Memory B cell (primary cell): Measurements from ENCODE around the gene ARID5A.
"Not testable (repeated sequence)": the region's sequence is repeated elsewhere in the genome, so short reads cannot be mapped to it uniquely, and the experiment has no call there.

ENCODE experiments used
- ATAC-seq: fragments of 150-1000 bp; cut with Tn5 transposase; 2 replicates; pipeline ENCODE4 v1.10.0; 2021; ENCODE audit warnings: low read depth, mild to moderate bottlenecking, moderate library complexity
- DNase-seq, 2 donors: peaks; one replicate each; pipeline ENCODE4 v3.0.0; 2022; ENCODE audit warnings: low spot score in 2 of 2
- H3K27ac Mint-ChIP-seq: one replicate; pipeline ENCODE4 v1.8.0; 2022; ENCODE audit warnings: mild to moderate bottlenecking, moderate library complexity, mixed read lengths
- H3K27me3 Mint-ChIP-seq: one replicate; pipeline ENCODE4 v1.8.0; 2022; ENCODE audit warnings: mixed read lengths
- H3K36me3 Mint-ChIP-seq: one replicate; pipeline ENCODE4 v1.8.0; 2022; ENCODE audit warnings: mild to moderate bottlenecking, mixed read lengths
- H3K4me1 Mint-ChIP-seq: one replicate; pipeline ENCODE4 v1.8.0; 2022; ENCODE audit warnings: mixed read lengths
- H3K4me3 Mint-ChIP-seq: one replicate; pipeline ENCODE4 v1.8.0; 2022; ENCODE audit warnings: mild to moderate bottlenecking, moderate library complexity, mixed read lengths
- H3K9me3 Mint-ChIP-seq: one replicate; pipeline ENCODE4 v1.8.0; 2022; ENCODE audit warnings: mixed read lengths

ARID5A gene

DNA sequence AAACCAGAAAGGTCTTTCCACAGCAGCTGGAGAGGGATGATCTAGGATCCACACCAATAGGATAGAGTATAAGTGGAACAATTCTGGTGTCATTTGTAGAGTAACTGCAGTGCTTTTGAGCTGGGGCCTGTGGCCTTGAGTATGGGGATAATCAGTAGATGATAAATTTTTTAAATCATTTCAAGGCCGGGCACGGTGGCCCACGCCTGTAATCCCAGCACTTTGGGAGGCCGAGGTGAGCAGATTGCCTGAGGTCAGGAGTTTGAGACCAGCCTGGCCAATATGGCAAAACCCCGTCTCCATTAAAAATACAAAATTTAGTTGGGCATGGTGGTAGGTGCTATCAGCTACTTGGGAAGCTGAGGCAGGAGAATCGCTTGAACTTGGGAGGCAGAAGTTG lies 20.9 kb downstream of the ARID5A start:
- not testable (repeated sequence) for H3K36me3 Mint-ChIP-seq, H3K9me3 Mint-ChIP-seq, DNase-seq, H3K4me1 Mint-ChIP-seq, H3K27ac Mint-ChIP-seq, ATAC-seq, H3K4me3 Mint-ChIP-seq, H3K27me3 Mint-ChIP-seq

DNA sequence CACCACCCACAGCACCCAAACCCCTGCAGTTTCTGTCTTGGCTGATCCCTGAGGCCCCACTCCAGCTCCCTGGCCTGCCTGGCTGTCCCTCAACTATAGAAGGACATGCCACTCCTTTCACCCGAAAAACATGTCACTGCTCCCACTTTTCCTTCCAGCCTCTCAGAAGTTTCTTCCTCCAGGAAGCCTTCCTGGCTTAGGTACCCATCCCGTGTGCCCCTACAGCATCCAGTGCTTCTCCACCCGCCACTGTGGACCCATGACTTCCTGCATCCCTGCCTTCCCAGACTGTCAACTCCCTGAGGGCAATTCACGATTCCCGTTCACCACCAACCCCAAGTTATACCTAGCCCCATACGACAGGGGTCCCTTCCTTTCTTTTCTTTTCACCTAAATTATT lies 21.5 kb downstream of the ARID5A start:
- no peak overlapping the region for H3K4me3 Mint-ChIP-seq
- H3K4me1 Mint-ChIP-seq: peaks cover 2% of the 10 kb centered on the region
- no peak overlapping the region for H3K27ac Mint-ChIP-seq
- H3K9me3 Mint-ChIP-seq: peaks cover 2% of the 10 kb centered on the region
- no peaks in the 10 kb centered on the region for H3K36me3 Mint-ChIP-seq
- ATAC-seq (no peak), DNase-seq (no peak)
- H3K27me3 Mint-ChIP-seq: no peaks in the 10 kb centered on the region

DNA sequence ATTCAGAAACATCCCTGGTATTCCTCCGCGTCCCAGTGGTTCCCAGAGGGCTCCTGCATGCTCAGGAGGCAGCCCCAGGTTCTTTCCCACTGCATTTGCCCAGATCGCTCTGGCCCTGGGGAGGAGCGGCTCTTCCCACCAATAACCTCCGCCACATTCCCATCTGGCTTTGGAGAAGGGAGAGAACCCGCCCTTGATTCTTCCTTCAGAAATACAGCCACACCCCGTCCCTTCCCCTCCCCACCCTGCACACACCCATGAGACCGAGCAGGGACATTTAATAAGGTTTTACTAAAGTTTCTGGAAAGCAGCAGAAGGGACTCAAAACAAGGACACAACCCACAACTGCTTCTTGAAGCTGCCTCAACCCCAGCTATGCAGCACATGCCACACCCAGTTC lies 21.9 kb downstream of the ARID5A start:
- Mint-ChIP-seq H3K4me1 (peaks cover 2% of the 10 kb centered on the region), H3K36me3 (no peaks in the 10 kb centered on the region), H3K27me3 (no peaks in the 10 kb centered on the region), H3K27ac (no peak overlapping the region), H3K9me3 (peaks cover 2% of the 10 kb centered on the region), H3K4me3 (no peak overlapping the region)
- DNase-seq (no peak), ATAC-seq (no peak)

DNA sequence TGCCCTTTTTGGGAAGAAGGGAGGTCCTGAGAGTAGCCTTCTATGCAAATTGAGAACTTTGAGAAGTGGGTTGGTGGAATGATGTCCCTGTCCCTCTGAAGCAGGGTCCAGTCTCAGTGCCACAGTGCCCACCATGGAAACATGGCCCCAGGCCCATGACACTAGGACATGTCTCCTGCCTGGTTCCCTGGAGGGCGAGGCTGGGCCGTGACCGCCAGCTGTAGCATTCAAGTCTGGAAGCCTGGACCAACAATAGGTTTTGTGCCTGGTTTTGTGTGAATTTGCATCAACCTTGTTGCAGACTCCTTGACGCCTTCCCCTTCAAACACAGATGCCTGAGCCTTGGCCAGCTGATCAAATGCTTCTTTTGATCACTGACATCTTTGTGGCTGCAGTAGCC lies 27.5 kb downstream of the ARID5A start:
- Mint-ChIP-seq H3K4me3 (no peak overlapping the region), H3K27ac (no peak overlapping the region), H3K9me3 (peaks cover 2% of the 10 kb centered on the region), H3K4me1 (no peaks in the 10 kb centered on the region), H3K36me3 (no peaks in the 10 kb centered on the region), H3K27me3 (peaks cover 1% of the 10 kb centered on the region)
- ATAC-seq (no peak), DNase-seq (no peak)

DNA sequence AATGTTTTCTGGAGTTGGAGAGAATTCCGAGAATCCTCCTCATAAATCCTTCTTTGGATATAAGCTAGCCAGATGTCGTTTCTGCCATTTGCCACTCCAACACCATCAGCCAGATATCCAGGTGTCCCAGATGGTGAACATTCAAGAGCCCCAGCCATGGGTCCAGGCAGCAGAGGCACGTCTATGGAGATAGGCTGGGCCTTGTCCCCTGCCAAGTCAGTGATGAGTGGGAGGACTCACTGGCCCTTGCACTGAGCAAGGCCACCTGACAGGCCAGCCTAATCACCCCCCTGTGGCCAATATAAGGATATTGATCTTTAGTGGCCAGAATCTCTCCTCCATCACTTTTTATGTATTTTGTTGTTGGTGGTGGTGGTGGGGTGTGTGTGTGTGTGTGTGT lies 28.0 kb downstream of the ARID5A start:
- DNase-seq (no peak), ATAC-seq (no peak)
- no peaks in the 10 kb centered on the region for H3K36me3 Mint-ChIP-seq
- no peaks in the 10 kb centered on the region for H3K4me1 Mint-ChIP-seq
- no peak overlapping the region for H3K27ac Mint-ChIP-seq
- no peak overlapping the region for H3K4me3 Mint-ChIP-seq
- peaks cover 2% of the 10 kb centered on the region for H3K9me3 Mint-ChIP-seq
- peaks cover 2% of the 10 kb centered on the region for H3K27me3 Mint-ChIP-seq

DNA sequence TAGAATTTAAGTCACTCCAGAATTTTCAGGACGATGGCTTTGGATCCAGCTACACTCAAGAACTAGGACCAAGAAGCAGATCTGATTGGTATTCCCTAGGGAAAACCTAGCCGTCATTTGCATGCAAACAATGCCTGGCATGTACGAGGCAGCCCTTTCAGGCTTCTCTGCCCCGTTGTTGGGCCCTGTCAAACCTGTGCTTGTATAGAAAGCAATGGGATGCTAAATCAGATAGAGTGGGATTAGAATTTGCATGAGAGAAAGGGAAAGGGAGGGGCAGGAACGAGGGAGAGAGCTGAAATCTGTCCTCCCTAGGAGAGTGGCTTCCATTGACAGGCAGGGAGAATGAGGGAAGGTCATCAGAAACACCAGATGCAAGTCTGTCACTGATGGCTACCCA lies 28.6 kb downstream of the ARID5A start:
- ATAC-seq (no peak), DNase-seq (no peak)
- Mint-ChIP-seq H3K36me3 (no peaks in the 10 kb centered on the region), H3K4me1 (no peaks in the 10 kb centered on the region), H3K4me3 (no peak overlapping the region), H3K27ac (no peak overlapping the region), H3K9me3 (peaks cover 2% of the 10 kb centered on the region), H3K27me3 (peaks cover 3% of the 10 kb centered on the region)

DNA sequence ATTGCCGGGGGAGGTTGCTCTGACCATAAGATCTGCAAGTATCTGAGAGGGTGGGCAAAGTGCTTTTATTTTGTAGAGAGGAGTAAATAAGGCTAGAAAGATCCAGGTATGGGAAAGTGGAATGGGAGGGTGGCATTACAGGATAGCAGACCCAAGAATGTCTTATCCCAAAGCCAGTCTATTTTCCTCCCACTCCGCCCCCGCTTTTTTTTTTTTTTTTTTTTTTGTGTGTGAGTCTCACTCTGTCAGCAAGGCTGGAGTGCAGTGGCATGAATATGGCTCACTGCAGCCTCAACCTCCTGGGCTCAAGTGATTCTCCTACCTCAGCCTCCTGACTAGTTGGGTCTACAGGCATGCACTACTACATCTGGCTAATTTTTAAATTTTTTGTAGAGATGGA lies 31.5 kb downstream of the ARID5A start:
- no peak for DNase-seq
- no peaks in the 10 kb centered on the region for H3K4me1 Mint-ChIP-seq
- peaks cover 6% of the 10 kb centered on the region for H3K36me3 Mint-ChIP-seq
- H3K27me3 Mint-ChIP-seq: peaks cover 3% of the 10 kb centered on the region
- no peak for ATAC-seq
- no peak overlapping the region for H3K4me3 Mint-ChIP-seq
- no peaks in the 10 kb centered on the region for H3K9me3 Mint-ChIP-seq
- no peak overlapping the region for H3K27ac Mint-ChIP-seq

DNA sequence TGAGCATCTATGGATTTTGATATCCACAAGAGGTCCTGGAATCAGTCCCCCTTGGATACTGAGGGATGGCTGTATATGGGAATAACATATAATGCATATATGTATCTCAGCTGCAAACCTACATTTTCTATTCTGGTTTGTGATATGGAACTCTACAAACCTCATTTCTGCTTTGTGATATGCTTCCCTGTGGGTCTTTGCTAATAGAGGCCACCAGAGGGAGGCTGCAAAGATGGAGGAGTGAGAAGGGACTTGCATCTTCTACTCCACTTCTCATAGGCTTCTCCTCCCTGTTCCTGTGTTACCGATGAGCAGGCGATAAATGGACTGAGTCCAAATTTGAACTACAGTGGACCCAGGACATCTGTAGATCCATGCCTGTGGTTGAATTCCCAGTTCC lies 37.8 kb downstream of the ARID5A start:
- Mint-ChIP-seq H3K27ac (no peak overlapping the region), H3K4me1 (no peaks in the 10 kb centered on the region), H3K27me3 (peaks cover 1% of the 10 kb centered on the region), H3K36me3 (peaks cover 7% of the 10 kb centered on the region), H3K4me3 (no peak overlapping the region), H3K9me3 (no peaks in the 10 kb centered on the region)
- no peak for ATAC-seq
- DNase-seq: no peak

DNA sequence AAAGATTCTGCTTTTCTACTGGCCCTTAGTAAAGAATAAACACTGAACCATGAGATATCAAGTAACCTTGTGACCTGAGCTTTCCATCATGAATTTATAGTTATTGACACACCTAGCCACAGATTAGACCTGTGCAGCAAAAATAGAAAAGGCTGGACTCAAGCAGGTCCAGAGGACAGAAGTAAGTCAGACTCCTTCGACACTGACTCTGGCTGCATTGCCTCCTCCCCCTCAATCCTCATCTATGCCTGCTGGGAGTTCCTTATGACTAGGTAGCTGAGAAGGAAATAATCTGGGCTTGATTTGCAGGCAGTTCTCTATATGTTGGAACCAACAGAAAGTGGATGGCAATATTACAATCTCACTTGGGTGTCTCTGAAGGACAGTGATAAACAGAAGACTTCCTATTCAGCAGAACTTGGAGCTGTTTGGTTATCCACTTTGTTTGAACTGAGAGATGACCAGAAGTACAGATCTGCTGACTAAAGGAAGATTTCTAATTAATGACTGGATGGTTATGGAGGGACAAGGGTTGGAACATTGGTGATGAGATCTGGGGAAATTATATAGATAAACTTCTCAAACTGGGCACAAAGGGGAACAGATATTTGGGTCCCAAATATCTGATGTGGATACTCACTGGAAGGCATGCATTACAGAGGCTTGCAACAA lies 39.4 kb downstream of the ARID5A start:
- Mint-ChIP-seq H3K36me3 (peaks cover 7% of the 10 kb centered on the region), H3K4me1 (no peaks in the 10 kb centered on the region), H3K4me3 (no peak overlapping the region), H3K27ac (no peak overlapping the region), H3K9me3 (no peaks in the 10 kb centered on the region), H3K27me3 (no peaks in the 10 kb centered on the region)
- DNase-seq: no peak
- no peak for ATAC-seq

DNA sequence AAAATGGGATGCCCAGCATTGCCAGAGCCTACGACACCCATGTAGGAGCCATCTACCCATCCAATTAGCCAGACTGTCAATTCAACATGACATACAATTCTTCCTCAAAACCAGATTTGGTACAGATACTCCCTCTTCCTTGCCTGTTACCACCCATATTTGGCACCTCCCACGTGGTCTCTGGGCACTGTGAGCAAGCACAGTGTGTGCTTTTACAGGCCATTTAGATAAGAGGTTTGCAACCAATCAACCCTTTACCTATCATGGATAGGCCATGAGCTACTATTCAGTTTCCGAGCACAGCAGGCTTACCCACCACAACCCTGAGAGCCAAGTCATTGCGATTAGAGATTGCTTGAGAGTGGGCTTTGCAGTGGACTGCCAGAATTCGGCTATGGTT lies 40.9 kb downstream of the ARID5A start:
- H3K27me3 Mint-ChIP-seq: no peaks in the 10 kb centered on the region
- DNase-seq (no peak), ATAC-seq (no peak)
- no peaks in the 10 kb centered on the region for H3K9me3 Mint-ChIP-seq
- no peak overlapping the region for H3K4me3 Mint-ChIP-seq
- peaks cover 7% of the 10 kb centered on the region for H3K36me3 Mint-ChIP-seq
- H3K4me1 Mint-ChIP-seq: no peaks in the 10 kb centered on the region
- H3K27ac Mint-ChIP-seq: no peak overlapping the region

DNA sequence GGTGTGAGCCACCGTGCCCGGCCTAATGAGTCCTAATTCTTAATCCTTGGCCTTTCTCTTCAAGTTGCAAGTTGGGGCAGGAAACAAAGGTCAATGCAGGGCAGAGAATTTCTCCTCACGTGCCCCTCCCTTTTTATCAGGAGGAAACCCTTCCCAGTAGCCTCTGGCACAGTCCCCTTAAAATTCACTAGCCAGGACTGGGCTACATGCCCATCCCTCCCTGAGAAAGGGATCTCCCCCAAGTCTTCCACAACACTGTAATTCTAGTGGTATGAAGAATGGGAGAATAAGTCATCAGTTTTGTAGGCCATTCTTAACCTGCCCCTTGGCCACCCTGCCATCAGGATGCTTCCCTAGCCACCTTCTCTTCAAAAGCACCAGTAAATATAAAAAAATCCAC lies 42.2 kb downstream of the ARID5A start:
- Mint-ChIP-seq H3K27ac (no peak overlapping the region), H3K9me3 (no peaks in the 10 kb centered on the region), H3K4me1 (no peaks in the 10 kb centered on the region), H3K27me3 (no peaks in the 10 kb centered on the region), H3K36me3 (no peaks in the 10 kb centered on the region), H3K4me3 (no peak overlapping the region)
- DNase-seq (no peak), ATAC-seq (no peak)

DNA sequence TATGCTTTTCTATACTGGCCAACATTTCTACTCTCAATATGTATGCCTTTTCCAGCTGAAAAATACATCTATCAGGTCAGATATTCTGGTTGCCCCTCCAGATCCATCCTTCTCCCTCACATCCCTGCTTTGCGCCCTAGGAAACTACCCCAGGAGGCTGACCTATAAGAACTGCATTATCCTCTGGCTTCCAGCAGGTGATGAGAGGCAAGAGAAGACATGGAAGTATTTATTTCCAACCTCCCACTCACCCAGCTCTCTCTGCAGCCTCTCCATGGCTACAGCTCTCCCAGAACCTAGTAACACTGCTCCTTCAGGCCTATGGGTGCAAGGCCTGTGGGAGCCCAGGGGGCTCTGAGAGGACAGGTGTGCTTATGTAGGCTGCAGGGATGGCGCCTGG lies 42.9 kb downstream of the ARID5A start:
- DNase-seq: no peak
- ATAC-seq: no peak
- Mint-ChIP-seq H3K4me1 (no peaks in the 10 kb centered on the region), H3K36me3 (peaks cover under 1% of the 10 kb centered on the region), H3K27ac (no peak overlapping the region), H3K9me3 (no peaks in the 10 kb centered on the region), H3K27me3 (no peaks in the 10 kb centered on the region), H3K4me3 (no peak overlapping the region)

DNA sequence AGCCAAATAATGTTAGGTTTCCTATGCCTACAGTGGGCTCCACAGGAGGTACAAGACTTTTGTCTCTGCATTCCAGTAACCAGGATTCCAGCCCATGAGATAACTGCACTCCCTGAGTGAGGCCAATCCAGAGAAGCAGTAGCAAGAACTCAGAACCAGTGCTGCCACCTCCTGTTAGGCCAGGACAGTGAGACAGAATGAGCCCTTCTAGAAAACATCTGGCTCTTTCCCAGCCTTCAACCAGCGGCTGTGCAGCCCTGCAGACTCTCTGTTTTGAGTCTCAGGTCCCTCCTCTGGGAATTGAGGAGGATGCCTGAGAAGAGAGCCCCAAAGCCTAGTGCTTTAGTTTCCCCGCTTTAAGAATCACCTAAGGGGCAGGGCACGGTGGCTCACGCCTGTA lies 44.2 kb downstream of the ARID5A start:
- no peak overlapping the region for H3K27ac Mint-ChIP-seq
- ATAC-seq (no peak), DNase-seq (no peak)
- no peaks in the 10 kb centered on the region for H3K27me3 Mint-ChIP-seq
- H3K36me3 Mint-ChIP-seq: peaks cover 5% of the 10 kb centered on the region
- H3K4me3 Mint-ChIP-seq: no peak overlapping the region
- H3K4me1 Mint-ChIP-seq: no peaks in the 10 kb centered on the region
- no peaks in the 10 kb centered on the region for H3K9me3 Mint-ChIP-seq

DNA sequence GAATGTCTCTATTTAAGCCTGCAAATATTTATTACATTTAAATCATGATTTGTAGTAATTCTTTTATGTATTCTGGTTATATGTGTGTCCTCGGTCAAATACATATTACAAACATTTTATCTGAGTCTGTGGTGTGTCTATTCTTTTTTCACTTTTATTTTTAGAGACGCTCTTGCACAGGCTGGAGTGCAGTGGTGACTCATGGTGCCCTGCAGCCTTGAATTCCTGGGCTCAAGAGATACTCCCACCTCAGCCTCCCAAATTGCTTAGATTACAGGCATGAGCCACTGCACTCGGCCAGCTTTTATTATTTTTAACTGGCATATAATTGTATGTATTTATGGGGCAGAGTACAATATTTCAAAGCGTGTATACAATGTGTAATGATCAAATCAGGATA lies 47.5 kb downstream of the ARID5A start:
- Mint-ChIP-seq H3K4me1 (no peaks in the 10 kb centered on the region), H3K4me3 (no peak overlapping the region), H3K27me3 (no peaks in the 10 kb centered on the region), H3K9me3 (no peaks in the 10 kb centered on the region), H3K36me3 (peaks cover 10% of the 10 kb centered on the region), H3K27ac (no peak overlapping the region)
- DNase-seq (no peak), ATAC-seq (no peak)

DNA sequence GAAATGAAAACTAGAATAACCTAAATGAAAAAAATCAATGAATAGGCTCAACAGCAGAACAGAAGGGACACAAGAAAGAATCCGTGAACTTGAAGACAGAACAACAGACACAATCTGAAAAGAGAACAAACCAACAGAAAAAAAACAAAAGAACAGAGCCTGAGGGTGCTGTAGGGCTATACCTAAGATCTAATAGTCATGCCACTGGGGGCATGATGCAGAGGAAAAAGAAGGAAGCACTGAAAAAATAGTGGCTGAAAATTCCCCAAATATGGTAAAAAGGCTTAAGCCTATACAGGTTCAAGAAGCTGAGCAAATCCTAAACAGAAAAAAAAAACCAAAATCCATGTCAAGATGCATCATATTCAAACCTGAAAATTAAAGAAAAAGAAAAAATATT lies 51.3 kb downstream of the ARID5A start:
- DNase-seq: no peak
- Mint-ChIP-seq H3K4me3 (no peak overlapping the region), H3K9me3 (no peaks in the 10 kb centered on the region), H3K27ac (peak overlapping the region; percentile 53), H3K36me3 (peaks cover 16% of the 10 kb centered on the region), H3K27me3 (no peaks in the 10 kb centered on the region), H3K4me1 (peaks cover 4% of the 10 kb centered on the region)
- no peak for ATAC-seq
